Ishikawa (cell line): Measurements from ENCODE around the gene RALGAPA1.

Source experiments
- RAD21 ChIP-seq: IDR thresholded peaks from 2 replicates; pipeline ENCODE4 v1.6.1; 2012; ENCODE audit warnings: low read depth
- TAF1 ChIP-seq: IDR thresholded peaks from 2 replicates; pipeline ENCODE4 v1.6.1; 2012; ENCODE audit warnings: low read depth, mild to moderate bottlenecking
- TCF12 ChIP-seq: IDR thresholded peaks from 2 replicates; pipeline ENCODE4 v1.6.1; 2012; ENCODE audit warnings: low read depth

GRCh38 chr14:35827678-35828472, 18.8 kb upstream of the RALGAPA1 start:
- TF ChIP-seq RAD21, result no peak
- no peak for TF ChIP-seq TCF12
- no peak for TF ChIP-seq TAF1
